GM12878 (cell line): Measurements from ENCODE around the gene NKX1-2. TPM values are rescaled to one million over a fixed set of nuclear protein-coding genes. Genes with fewer than 3 reads are reported as not detected.

ENCODE experiments used
- RAD21 ChIP-seq: IDR thresholded peaks from 2 replicates; pipeline ENCODE4 v1.6.1; 2011; ENCODE audit warnings: mild to moderate bottlenecking, low read depth, low read length, moderate library complexity; ENCODE audit not compliant: insufficient read depth
- TAF1 ChIP-seq: IDR thresholded peaks from 2 replicates; pipeline ENCODE4 v1.6.1; 2011; ENCODE audit warnings: mild to moderate bottlenecking, low read depth, low read length, borderline replicate concordance
- ZNF592 ChIP-seq: fragments of 450-650 bp; IDR thresholded peaks from 2 replicates; pipeline ENCODE4 v1.6.1; 2017; ENCODE audit warnings: mild to moderate bottlenecking, moderate library complexity
- polyA plus RNA-seq, 11 experiments: library from polyadenylated mRNA; depleted of rRNA in 4 of 11; unstranded in 6 of 11; stranded (reverse) in 5 of 11; fragments of >200 nt; fragmentation: Nextera tagmentation in 4 of 11; fragmentation: Illumina TruSeq in 1 of 11; extraction: Ambion mirVana in 4 of 11; extraction: Trizol in 1 of 11; gene quantifications; 1 replicate in 1 of 11; 2 replicates in 10 of 11; pipeline versions ENCODE4 v1.2.1 to v1.2.3, GENCODE V29; 2011 to 2016; ENCODE audit warnings: inconsistent platforms in 2 of 11, missing spikeins in 2 of 11, low read depth in 1 of 11
- total RNA-seq, 4 experiments: library from RNA; depleted of rRNA in 3 of 4; stranded (reverse); fragments of >200 nt in 3 of 4; fragmentation: Illumina TruSeq in 1 of 4; extraction: Trizol in 1 of 4; gene quantifications; 2 replicates each; pipeline versions ENCODE4 v1.2.1 to v1.2.3, GENCODE V29; 2013 to 2021
- TF ChIP-seq, protein P1 (sequence below): fragments of 450-650 bp; formaldehyde crosslinking; IDR thresholded peaks from 2 replicates; pipeline ENCODE4 v1.4.0; 2022; ENCODE audit warnings: mild to moderate bottlenecking, moderate library complexity
- TF ChIP-seq, protein P2 (sequence below): IDR thresholded peaks from 2 replicates; pipeline ENCODE4 v1.6.1; 2012; ENCODE audit warnings: improper control_type of control experiment, low read depth, low read length; ENCODE audit not compliant: insufficient replicate concordance

Gene NKX1-2
- total and polyA plus RNA-seq, 10 of the 15 experiments (the other 5 are each of a cell fraction or from before 2014, with no cell fraction given), result not detected

- TF ChIP-seq, protein P1, sequence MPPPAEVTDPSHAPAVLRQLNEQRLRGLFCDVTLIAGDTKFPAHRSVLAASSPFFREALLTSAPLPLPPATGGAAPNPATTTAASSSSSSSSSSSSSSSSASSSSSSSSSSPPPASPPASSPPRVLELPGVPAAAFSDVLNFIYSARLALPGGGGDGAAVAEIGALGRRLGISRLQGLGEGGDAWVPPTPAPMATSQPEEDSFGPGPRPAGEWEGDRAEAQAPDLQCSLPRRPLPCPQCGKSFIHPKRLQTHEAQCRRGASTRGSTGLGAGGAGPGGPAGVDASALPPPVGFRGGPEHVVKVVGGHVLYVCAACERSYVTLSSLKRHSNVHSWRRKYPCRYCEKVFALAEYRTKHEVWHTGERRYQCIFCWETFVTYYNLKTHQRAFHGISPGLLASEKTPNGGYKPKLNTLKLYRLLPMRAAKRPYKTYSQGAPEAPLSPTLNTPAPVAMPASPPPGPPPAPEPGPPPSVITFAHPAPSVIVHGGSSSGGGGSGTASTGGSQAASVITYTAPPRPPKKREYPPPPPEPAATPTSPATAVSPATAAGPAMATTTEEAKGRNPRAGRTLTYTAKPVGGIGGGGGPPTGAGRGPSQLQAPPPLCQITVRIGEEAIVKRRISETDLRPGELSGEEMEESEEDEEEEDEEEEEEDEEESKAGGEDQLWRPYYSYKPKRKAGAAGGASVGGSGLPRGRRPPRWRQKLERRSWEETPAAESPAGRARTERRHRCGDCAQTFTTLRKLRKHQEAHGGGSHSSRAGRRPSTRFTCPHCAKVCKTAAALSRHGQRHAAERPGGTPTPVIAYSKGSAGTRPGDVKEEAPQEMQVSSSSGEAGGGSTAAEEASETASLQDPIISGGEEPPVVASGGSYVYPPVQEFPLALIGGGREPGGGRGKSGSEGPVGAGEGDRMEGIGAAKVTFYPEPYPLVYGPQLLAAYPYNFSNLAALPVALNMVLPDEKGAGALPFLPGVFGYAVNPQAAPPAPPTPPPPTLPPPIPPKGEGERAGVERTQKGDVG (CRISPR knock-in tag), result no peak
- TF ChIP-seq, protein P2, sequence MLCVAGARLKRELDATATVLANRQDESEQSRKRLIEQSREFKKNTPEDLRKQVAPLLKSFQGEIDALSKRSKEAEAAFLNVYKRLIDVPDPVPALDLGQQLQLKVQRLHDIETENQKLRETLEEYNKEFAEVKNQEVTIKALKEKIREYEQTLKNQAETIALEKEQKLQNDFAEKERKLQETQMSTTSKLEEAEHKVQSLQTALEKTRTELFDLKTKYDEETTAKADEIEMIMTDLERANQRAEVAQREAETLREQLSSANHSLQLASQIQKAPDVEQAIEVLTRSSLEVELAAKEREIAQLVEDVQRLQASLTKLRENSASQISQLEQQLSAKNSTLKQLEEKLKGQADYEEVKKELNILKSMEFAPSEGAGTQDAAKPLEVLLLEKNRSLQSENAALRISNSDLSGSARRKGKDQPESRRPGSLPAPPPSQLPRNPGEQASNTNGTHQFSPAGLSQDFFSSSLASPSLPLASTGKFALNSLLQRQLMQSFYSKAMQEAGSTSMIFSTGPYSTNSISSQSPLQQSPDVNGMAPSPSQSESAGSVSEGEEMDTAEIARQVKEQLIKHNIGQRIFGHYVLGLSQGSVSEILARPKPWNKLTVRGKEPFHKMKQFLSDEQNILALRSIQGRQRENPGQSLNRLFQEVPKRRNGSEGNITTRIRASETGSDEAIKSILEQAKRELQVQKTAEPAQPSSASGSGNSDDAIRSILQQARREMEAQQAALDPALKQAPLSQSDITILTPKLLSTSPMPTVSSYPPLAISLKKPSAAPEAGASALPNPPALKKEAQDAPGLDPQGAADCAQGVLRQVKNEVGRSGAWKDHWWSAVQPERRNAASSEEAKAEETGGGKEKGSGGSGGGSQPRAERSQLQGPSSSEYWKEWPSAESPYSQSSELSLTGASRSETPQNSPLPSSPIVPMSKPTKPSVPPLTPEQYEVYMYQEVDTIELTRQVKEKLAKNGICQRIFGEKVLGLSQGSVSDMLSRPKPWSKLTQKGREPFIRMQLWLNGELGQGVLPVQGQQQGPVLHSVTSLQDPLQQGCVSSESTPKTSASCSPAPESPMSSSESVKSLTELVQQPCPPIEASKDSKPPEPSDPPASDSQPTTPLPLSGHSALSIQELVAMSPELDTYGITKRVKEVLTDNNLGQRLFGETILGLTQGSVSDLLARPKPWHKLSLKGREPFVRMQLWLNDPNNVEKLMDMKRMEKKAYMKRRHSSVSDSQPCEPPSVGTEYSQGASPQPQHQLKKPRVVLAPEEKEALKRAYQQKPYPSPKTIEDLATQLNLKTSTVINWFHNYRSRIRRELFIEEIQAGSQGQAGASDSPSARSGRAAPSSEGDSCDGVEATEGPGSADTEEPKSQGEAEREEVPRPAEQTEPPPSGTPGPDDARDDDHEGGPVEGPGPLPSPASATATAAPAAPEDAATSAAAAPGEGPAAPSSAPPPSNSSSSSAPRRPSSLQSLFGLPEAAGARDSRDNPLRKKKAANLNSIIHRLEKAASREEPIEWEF, result no peak
- no peak for TF ChIP-seq ZNF592
- TF ChIP-seq TAF1, result no peak
- no peak for TF ChIP-seq RAD21
These were observed 23.2 kb upstream of the NKX1-2 start (continued) for GRCh38 chr10:124473070-124473469.
